Astrocyte of the cerebellum (primary cell): ENCODE results near the gene OPRL1.

Experiments used
- DNase-seq: peaks from one replicate; pipeline ENCODE4 v3.0.0-alpha.2; 2011; ENCODE audit warnings: low read depth
- H3K4me3 ChIP-seq: 2 replicates; pipeline ENCODE4 v1.5.1; 2011; ENCODE audit warnings: mild to moderate bottlenecking, low read depth, low read length, moderate library complexity
- in situ Hi-C: cut with HindIII; loops from 2 replicates; pipeline ENCODE4 v1.10.0; 2017; ENCODE audit warnings: low sequenced_read_pairs
- TF ChIP-seq, protein P1 (sequence below): IDR thresholded peaks from 2 replicates; pipeline ENCODE4 v1.5.1; 2012; ENCODE audit warnings: low read length, low read depth, moderate library complexity, mild to moderate bottlenecking; ENCODE audit errors: missing control alignments

Gene OPRL1

DNA sequence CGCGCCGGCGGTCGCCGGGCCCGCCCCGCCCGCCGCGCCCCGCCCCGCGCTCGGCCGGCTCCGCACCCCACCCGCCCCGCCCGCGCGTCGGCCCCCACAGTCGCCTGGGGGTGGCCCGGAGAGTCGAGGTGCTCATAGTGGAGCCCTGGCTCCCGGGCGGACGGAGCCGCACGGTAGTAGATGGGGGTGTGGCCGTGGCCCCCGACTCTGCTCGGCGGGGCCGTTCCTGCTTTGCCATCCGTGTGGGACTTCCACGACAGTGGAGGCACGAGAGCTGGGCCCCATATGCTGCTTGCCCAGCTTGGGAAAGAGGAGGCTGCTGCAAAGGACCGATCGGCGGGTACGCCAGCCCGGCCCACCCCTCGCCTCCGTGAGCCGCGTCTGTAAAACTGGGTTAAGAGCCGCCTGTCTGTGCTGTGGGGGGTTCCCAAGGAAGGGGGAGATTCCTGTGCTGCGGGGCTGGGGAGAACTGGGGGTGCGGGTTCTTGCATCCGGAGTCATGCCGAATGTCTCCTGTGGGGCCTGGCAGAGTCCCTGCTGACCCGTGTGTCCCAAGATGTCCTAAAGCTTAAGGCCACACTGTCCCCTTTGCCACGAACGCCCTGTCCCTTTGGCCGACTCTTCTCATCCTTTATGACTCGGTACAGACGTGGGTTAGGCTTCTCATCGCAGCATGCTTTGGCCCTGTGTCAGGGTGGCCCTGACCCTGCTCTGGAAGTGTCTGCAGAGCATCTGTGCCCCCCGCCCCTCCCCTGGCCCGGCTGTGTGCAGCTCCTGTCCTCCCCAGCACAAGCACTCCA is at the start of gene OPRL1:
Gene OPRL1 (plus strand): TSS at position 70 of the 800 bp plus-strand sequence. CDS start 12,639 bp downstream, outside the sequence.
- TF ChIP-seq, protein P1, sequence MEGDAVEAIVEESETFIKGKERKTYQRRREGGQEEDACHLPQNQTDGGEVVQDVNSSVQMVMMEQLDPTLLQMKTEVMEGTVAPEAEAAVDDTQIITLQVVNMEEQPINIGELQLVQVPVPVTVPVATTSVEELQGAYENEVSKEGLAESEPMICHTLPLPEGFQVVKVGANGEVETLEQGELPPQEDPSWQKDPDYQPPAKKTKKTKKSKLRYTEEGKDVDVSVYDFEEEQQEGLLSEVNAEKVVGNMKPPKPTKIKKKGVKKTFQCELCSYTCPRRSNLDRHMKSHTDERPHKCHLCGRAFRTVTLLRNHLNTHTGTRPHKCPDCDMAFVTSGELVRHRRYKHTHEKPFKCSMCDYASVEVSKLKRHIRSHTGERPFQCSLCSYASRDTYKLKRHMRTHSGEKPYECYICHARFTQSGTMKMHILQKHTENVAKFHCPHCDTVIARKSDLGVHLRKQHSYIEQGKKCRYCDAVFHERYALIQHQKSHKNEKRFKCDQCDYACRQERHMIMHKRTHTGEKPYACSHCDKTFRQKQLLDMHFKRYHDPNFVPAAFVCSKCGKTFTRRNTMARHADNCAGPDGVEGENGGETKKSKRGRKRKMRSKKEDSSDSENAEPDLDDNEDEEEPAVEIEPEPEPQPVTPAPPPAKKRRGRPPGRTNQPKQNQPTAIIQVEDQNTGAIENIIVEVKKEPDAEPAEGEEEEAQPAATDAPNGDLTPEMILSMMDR = no peak
- in situ Hi-C loops = no loop called here
- H3K4me3 ChIP-seq = peak within 1 kb of the TSS; percentile 60
- DNase-seq = no peak

DNA sequence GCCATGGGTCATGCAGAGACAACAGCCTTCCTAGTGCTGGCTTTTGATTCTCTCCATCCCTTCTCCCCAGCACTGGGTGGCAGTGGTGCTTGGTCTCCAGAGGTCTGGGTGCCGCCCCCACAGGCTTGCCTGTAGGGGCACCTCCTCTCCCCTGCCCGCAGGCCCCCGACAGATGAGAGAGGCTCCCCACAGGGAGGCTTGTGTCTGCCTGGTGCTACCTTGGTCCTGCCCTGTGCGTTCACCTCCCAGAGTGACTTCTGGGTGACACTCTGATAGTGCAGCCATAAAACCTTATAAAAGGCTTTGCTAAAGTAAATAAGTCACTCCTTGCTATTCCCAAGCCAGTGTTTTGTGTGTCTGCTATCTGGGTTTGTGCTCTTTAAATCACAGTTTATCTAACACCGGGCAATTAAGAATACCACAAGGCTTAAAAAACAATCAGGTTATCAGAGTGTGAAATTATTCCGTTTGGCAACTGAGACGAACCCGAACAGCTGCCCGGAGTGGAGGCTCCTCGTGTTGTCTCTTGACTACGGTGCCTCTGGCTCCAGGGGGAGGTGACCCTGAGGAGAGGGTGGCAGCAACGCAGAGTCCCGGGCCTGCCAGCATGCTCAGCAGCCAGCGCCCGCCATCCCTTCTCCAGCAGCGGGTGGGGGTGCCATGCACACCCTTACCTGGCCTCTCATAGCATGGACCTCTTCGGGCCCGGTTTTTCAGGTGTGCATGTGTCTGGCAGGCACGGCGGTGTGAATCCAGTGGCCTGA is 49.3 kb upstream of the OPRL1 start:
- in situ Hi-C loops = no loop called here
- DNase-seq = no peak
- no peak overlapping the region for H3K4me3 ChIP-seq
- TF ChIP-seq, protein P1 = no peak

DNA sequence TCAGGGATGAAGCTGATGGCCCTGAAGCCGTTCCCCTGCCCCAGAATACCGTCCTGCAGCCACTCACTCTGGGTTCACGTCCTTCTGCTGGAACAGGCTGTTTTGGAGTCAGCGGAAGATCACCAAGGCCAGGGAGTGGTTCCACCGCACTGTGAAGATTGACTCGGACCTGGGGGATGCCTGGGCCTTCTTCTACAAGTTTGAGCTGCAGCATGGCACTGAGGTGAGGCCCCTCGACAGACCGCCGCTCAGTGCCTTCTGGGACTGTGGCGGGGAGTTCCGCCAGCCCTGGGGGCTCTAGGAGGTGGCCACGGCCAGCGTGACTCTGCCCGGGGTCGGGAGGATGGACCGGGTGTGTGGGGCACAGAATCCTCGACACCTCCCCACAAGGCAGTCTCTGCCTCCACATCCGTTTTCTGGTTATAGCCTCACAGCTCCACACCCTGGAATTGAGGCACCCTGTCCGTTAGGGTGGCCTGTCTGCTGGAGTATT is 48.0 kb upstream of the OPRL1 start:
- no peak for DNase-seq
- TF ChIP-seq, protein P1 = no peak
- no peak overlapping the region for H3K4me3 ChIP-seq
- in situ Hi-C loops = no loop called here

DNA sequence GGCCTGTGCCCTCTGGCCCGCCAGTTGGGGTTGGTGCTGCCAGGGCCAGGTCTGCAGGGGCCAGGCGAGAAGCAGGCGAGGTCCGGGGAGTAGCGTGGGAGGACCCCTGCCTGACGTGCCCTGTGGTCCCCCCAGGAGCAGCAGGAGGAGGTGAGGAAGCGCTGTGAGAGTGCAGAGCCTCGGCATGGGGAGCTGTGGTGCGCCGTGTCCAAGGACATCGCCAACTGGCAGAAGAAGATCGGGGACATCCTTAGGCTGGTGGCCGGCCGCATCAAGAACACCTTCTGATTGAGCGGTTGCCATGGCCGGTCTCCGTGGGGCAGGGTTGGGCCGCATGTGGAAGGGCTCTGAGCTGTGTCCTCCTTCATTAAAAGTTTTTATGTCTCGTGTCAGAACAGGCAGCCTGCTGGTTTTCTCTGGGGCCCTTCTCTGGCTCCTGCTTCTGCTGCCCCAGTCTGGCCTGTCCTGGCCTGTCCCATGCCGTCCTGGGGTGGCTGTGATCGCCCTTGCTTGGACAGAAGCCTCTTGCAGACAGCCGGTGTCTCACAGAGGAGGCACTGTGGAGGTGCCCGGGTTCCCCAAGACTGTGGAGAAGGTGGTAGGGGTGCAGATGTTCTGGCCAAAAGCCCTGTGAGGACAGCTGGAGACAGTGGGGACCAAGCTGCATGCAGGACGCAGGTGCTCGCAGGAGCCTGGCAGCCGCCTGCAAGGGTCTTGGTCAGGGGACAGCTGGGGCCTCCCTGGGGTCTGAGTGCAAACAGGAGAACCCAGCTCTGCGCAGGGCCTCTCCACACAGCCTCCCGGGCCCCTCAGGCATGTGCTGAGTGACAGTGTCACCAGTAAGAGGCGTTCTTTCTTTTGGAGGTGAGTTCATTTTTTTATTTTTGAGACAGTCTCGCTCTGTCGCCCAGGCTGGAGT is 46.9 kb upstream of the OPRL1 start:
- in situ Hi-C loops = no loop called here
- TF ChIP-seq, protein P1 = no peak
- no peak overlapping the region for H3K4me3 ChIP-seq
- DNase-seq = no peak

DNA sequence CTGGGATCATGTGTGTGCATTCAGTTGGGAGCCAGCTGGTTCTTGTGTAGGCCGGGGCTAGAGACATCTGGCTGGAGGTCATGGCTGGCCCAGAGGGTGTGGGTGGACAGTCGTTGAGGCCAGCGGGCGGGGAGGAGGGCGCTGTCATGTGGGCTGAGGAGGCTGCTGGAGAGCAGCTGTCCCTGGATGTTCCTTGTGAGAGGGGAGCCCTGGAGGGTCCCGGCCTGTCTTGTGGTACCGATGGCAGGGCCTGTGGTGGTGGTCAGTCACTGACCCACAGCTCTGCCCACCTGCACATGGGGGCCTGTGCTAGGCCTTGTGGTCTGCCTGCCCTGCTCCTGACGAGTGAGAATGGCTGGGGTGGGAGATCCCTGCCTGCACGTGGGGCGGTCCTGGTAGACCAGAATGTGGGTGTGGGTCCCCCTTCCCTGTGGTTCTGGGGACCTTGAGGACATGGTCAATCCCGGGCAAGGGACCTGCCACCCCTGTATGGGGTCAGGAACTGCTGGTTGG is 45.8 kb upstream of the OPRL1 start:
- no peak overlapping the region for H3K4me3 ChIP-seq
- no peak for DNase-seq
- TF ChIP-seq, protein P1 = no peak
- in situ Hi-C loops = no loop called here
